IgD-negative memory B cell (primary cell): Measurements from ENCODE around the gene ATF7. TPM values are rescaled to one million over a fixed set of nuclear protein-coding genes. Genes with fewer than 3 reads are reported as not detected.

Source experiments
- H3K27ac Mint-ChIP-seq, 3 donors: one replicate each; pipeline ENCODE4 v1.8.0; 2020 to 2022; ENCODE audit warnings: mild to moderate bottlenecking in 3 of 3, mixed read lengths in 3 of 3, moderate library complexity in 1 of 3
- H3K27me3 Mint-ChIP-seq: one replicate; pipeline ENCODE4 v1.8.0; 2021; ENCODE audit warnings: mixed read lengths
- H3K36me3 Mint-ChIP-seq: one replicate; pipeline ENCODE4 v1.8.0; 2020; ENCODE audit warnings: mild to moderate bottlenecking, mixed read lengths
- H3K4me1 Mint-ChIP-seq, 3 donors: one replicate each; pipeline ENCODE4 v1.8.0; 2020 to 2022; ENCODE audit warnings: mixed read lengths in 3 of 3, mild to moderate bottlenecking in 1 of 3
- H3K4me3 Mint-ChIP-seq, 4 donors: one replicate each; pipeline ENCODE4 v1.8.0; 2020 to 2022; ENCODE audit warnings: mild to moderate bottlenecking in 4 of 4, mixed read lengths in 4 of 4, moderate library complexity in 3 of 4
- H3K9me3 Mint-ChIP-seq, 3 donors: one replicate each; pipeline ENCODE4 v1.8.0; 2020 to 2021; ENCODE audit warnings: mixed read lengths in 3 of 3, mild to moderate bottlenecking in 1 of 3
- polyA plus RNA-seq: library from polyadenylated mRNA; unstranded; fragments of 300-500 nt; fragmentation: Illumina TruSeq; gene quantifications from one replicate; pipeline ENCODE4 v1.2.3, GENCODE V29; 2021

The ATF7 gene
- polyA plus RNA-seq, 1 donor from 2014 or later = 14.4 TPM

GRCh38 chr12:53594897-53595615 lies 31.1 kb downstream of the ATF7 start:
- Mint-ChIP-seq H3K4me1 (peaks cover 5 to 12% (median 6%) of the 10 kb centered on the region in 3 donors), H3K4me3 (no peak overlapping the region), H3K27me3 (no peaks in the 10 kb centered on the region), H3K9me3 (peaks cover 0 to 5% (median 0%) of the 10 kb centered on the region in 3 donors), H3K36me3 (peaks cover 4% of the 10 kb centered on the region), H3K27ac (no peak overlapping the region)

- no peak overlapping the region for H3K4me3 Mint-ChIP-seq
- H3K27ac Mint-ChIP-seq = no peak overlapping the region
- no peaks in the 10 kb centered on the region for H3K27me3 Mint-ChIP-seq
- peaks cover 5 to 12% (median 5%) of the 10 kb centered on the region in 3 donors for H3K4me1 Mint-ChIP-seq
- peaks cover 0 to 5% (median 0%) of the 10 kb centered on the region in 3 donors for H3K9me3 Mint-ChIP-seq
- H3K36me3 Mint-ChIP-seq = peaks cover 3% of the 10 kb centered on the region
Observed at GRCh38 chr12:53593707-53594106, 32.5 kb downstream of the ATF7 start.

- H3K27ac Mint-ChIP-seq = no peak overlapping the region
- H3K36me3 Mint-ChIP-seq = no peaks in the 10 kb centered on the region
- peaks cover 4 to 12% (median 8%) of the 10 kb centered on the region in 3 donors for H3K4me1 Mint-ChIP-seq
- peaks cover 0 to 2% (median 0%) of the 10 kb centered on the region in 3 donors for H3K9me3 Mint-ChIP-seq
- no peaks in the 10 kb centered on the region for H3K27me3 Mint-ChIP-seq
- no peak overlapping the region for H3K4me3 Mint-ChIP-seq
Observed at GRCh38 chr12:53593031-53593430, 33.2 kb downstream of the ATF7 start.

- H3K36me3 Mint-ChIP-seq = no peaks in the 10 kb centered on the region
- no peaks in the 10 kb centered on the region for H3K27me3 Mint-ChIP-seq
- H3K4me3 Mint-ChIP-seq = no peak overlapping the region
- no peak overlapping the region for H3K27ac Mint-ChIP-seq
- no peaks in the 10 kb centered on the region for H3K9me3 Mint-ChIP-seq
- H3K4me1 Mint-ChIP-seq = peaks cover 2 to 12% (median 8%) of the 10 kb centered on the region in 3 donors
Observed at GRCh38 chr12:53592426-53592825, 33.8 kb downstream of the ATF7 start.

- H3K4me1 Mint-ChIP-seq = peaks cover 5 to 8% (median 7%) of the 10 kb centered on the region in 3 donors
- no peak overlapping the region for H3K27ac Mint-ChIP-seq
- no peaks in the 10 kb centered on the region for H3K27me3 Mint-ChIP-seq
- H3K4me3 Mint-ChIP-seq = no peak overlapping the region
- no peaks in the 10 kb centered on the region for H3K36me3 Mint-ChIP-seq
- no peaks in the 10 kb centered on the region for H3K9me3 Mint-ChIP-seq
Observed at GRCh38 chr12:53591301-53592206, 34.6 kb downstream of the ATF7 start.

GRCh38 chr12:53590652-53591051 lies 35.5 kb downstream of the ATF7 start:
- Mint-ChIP-seq H3K4me1 (peaks cover 5 to 12% (median 10%) of the 10 kb centered on the region in 3 donors), H3K27me3 (no peaks in the 10 kb centered on the region), H3K36me3 (no peaks in the 10 kb centered on the region), H3K9me3 (no peaks in the 10 kb centered on the region), H3K4me3 (no peak overlapping the region), H3K27ac (no peak overlapping the region)

GRCh38 chr12:53589915-53590314 lies 36.3 kb downstream of the ATF7 start:
- peaks cover 5 to 12% (median 12%) of the 10 kb centered on the region in 3 donors for H3K4me1 Mint-ChIP-seq
- peaks cover 3% of the 10 kb centered on the region for H3K36me3 Mint-ChIP-seq
- H3K4me3 Mint-ChIP-seq = no peak overlapping the region
- no peak overlapping the region for H3K27ac Mint-ChIP-seq
- no peaks in the 10 kb centered on the region for H3K27me3 Mint-ChIP-seq
- H3K9me3 Mint-ChIP-seq = no peaks in the 10 kb centered on the region

- no peak overlapping the region for H3K27ac Mint-ChIP-seq
- H3K4me3 Mint-ChIP-seq = no peak overlapping the region
- H3K4me1 Mint-ChIP-seq = peaks cover 5 to 15% (median 12%) of the 10 kb centered on the region in 3 donors
- H3K27me3 Mint-ChIP-seq = no peaks in the 10 kb centered on the region
- peaks cover 3% of the 10 kb centered on the region for H3K36me3 Mint-ChIP-seq
- H3K9me3 Mint-ChIP-seq = peaks cover 0 to 3% (median 0%) of the 10 kb centered on the region in 3 donors
Observed at GRCh38 chr12:53589423-53589822, 36.8 kb downstream of the ATF7 start.

GRCh38 chr12:53588123-53588522 lies 38.1 kb downstream of the ATF7 start:
- H3K27me3 Mint-ChIP-seq = no peaks in the 10 kb centered on the region
- H3K36me3 Mint-ChIP-seq = peaks cover 3% of the 10 kb centered on the region
- no peak overlapping the region for H3K27ac Mint-ChIP-seq
- peaks cover 8 to 16% (median 12%) of the 10 kb centered on the region in 3 donors for H3K4me1 Mint-ChIP-seq
- peaks cover 0 to 3% (median 0%) of the 10 kb centered on the region in 3 donors for H3K9me3 Mint-ChIP-seq
- no peak overlapping the region for H3K4me3 Mint-ChIP-seq

- Mint-ChIP-seq H3K27me3 (no peaks in the 10 kb centered on the region), H3K36me3 (peaks cover 4% of the 10 kb centered on the region), H3K4me1 (peaks cover 7 to 16% (median 10%) of the 10 kb centered on the region in 3 donors), H3K9me3 (peaks cover 0 to 3% (median 0%) of the 10 kb centered on the region in 3 donors), H3K4me3 (peak overlapping the region in 1 of 4 donors; percentile 14), H3K27ac (no peak overlapping the region)
Observed at GRCh38 chr12:53586745-53587144, 39.4 kb downstream of the ATF7 start.

GRCh38 chr12:53585448-53586125 lies 40.6 kb downstream of the ATF7 start:
- H3K27me3 Mint-ChIP-seq = no peaks in the 10 kb centered on the region
- H3K9me3 Mint-ChIP-seq = peaks cover 0 to 3% (median 0%) of the 10 kb centered on the region in 3 donors
- no peak overlapping the region for H3K27ac Mint-ChIP-seq
- H3K4me3 Mint-ChIP-seq = no peak overlapping the region
- H3K4me1 Mint-ChIP-seq = peaks cover 9 to 23% (median 10%) of the 10 kb centered on the region in 3 donors
- peaks cover 11% of the 10 kb centered on the region for H3K36me3 Mint-ChIP-seq

GRCh38 chr12:53579545-53579955 lies 46.6 kb downstream of the ATF7 start:
- Mint-ChIP-seq H3K27ac (no peak overlapping the region), H3K36me3 (peaks cover 20% of the 10 kb centered on the region), H3K4me3 (peak overlapping the region in 1 of 4 donors; percentile 60), H3K9me3 (peaks cover 0 to 1% (median 1%) of the 10 kb centered on the region in 3 donors), H3K4me1 (peaks cover 17 to 21% (median 19%) of the 10 kb centered on the region in 3 donors), H3K27me3 (no peaks in the 10 kb centered on the region)

- Mint-ChIP-seq H3K4me1 (peaks cover 15 to 22% (median 21%) of the 10 kb centered on the region in 3 donors), H3K27me3 (no peaks in the 10 kb centered on the region), H3K36me3 (peaks cover 24% of the 10 kb centered on the region), H3K9me3 (peaks cover 0 to 1% (median 0%) of the 10 kb centered on the region in 3 donors), H3K4me3 (no peak overlapping the region), H3K27ac (no peak overlapping the region)
Observed at GRCh38 chr12:53578783-53579182, 47.4 kb downstream of the ATF7 start.

GRCh38 chr12:53577941-53578352 lies 48.2 kb downstream of the ATF7 start:
- no peaks in the 10 kb centered on the region for H3K27me3 Mint-ChIP-seq
- peak overlapping the region in 1 of 4 donors; percentile 21 for H3K4me3 Mint-ChIP-seq
- H3K36me3 Mint-ChIP-seq = peaks cover 24% of the 10 kb centered on the region
- peak overlapping the region in 1 of 3 donors; percentile 47 for H3K27ac Mint-ChIP-seq
- peaks cover 15 to 20% (median 18%) of the 10 kb centered on the region in 3 donors for H3K4me1 Mint-ChIP-seq
- peaks cover 0 to 1% (median 0%) of the 10 kb centered on the region in 3 donors for H3K9me3 Mint-ChIP-seq
